WTC11 (cell line): ENCODE results near the gene CLEC2A. TPM values are rescaled to one million over a fixed set of nuclear protein-coding genes. Genes with fewer than 3 reads are reported as not detected.

Experiments
- ATAC-seq: fragments of 200-7000 bp; cut with Tn5 transposase; 2 replicates; pipeline ENCODE4 v1.10.0; 2021; ENCODE audit warnings: mild to moderate bottlenecking, moderate library complexity
- CTCF ChIA-PET: fragments of 300-600 bp; sonication (Branson Sonifier 250); formaldehyde crosslinking; loops from one replicate; lab custom pipeline; 2021; ENCODE audit warnings: antibody characterized with exemption; lab: Charles Lee
- POLR2A ChIA-PET: fragments of 350-600 bp; sonication (Branson Sonifier 250); formaldehyde crosslinking; loops from one replicate; lab custom pipeline; 2021; ENCODE audit warnings: antibody characterized with exemption; lab: Charles Lee
- DNase-seq: peaks from one replicate; pipeline ENCODE4 v3.0.0; 2021; ENCODE audit warnings: low spot score
- H3K27ac Mint-ChIP-seq: 2 replicates; pipeline ENCODE4 v1.8.0; 2021; ENCODE audit warnings: mixed read lengths
- H3K27me3 Mint-ChIP-seq: 2 replicates; pipeline ENCODE4 v1.8.0; 2021; ENCODE audit warnings: low read depth, mild to moderate bottlenecking, moderate library complexity, mixed read lengths
- H3K36me3 Mint-ChIP-seq: 2 replicates; pipeline ENCODE4 v1.8.0; 2021; ENCODE audit warnings: mixed read lengths
- H3K4me1 Mint-ChIP-seq: 2 replicates; pipeline ENCODE4 v1.8.0; 2022; ENCODE audit warnings: mixed read lengths
- H3K4me3 Mint-ChIP-seq: 2 replicates; pipeline ENCODE4 v1.8.0; 2021; ENCODE audit warnings: mild to moderate bottlenecking, moderate library complexity, mixed read lengths
- H3K9me3 Mint-ChIP-seq: 2 replicates; pipeline ENCODE4 v1.8.0; 2021; ENCODE audit warnings: mixed read lengths
- CREB1 ChIP-seq: sonication (generic); formaldehyde crosslinking; IDR thresholded peaks from 2 replicates; pipeline ENCODE4 v1.8.0; 2023; ENCODE audit warnings: mild to moderate bottlenecking, missing genetic modification reagents
- ESRRA ChIP-seq: sonication (generic); formaldehyde crosslinking; IDR thresholded peaks from 2 replicates; pipeline ENCODE4 v1.8.1; 2022; ENCODE audit warnings: mild to moderate bottlenecking, missing genetic modification reagents, borderline replicate concordance
- ETV6 ChIP-seq: sonication (generic); formaldehyde crosslinking; IDR thresholded peaks from 2 replicates; pipeline ENCODE4 v1.8.1; 2022; ENCODE audit warnings: mild to moderate bottlenecking, missing genetic modification reagents
- FOXK1 ChIP-seq: sonication (generic); formaldehyde crosslinking; IDR thresholded peaks from 2 replicates; pipeline ENCODE4 v1.8.0; 2022; ENCODE audit warnings: mild to moderate bottlenecking, moderate library complexity, missing genetic modification reagents
- GABPB1 ChIP-seq: sonication (generic); formaldehyde crosslinking; IDR thresholded peaks from 2 replicates; pipeline ENCODE4 v1.8.1; 2023; ENCODE audit warnings: mild to moderate bottlenecking, missing genetic modification reagents
- HMGA2 ChIP-seq: fragments of 250-450 bp; sonication (Bioruptor Pico); IDR thresholded peaks from 2 replicates; pipeline ENCODE4 v1.4.0; 2021; ENCODE audit warnings: mild to moderate bottlenecking, moderate library complexity
- NFYB ChIP-seq: sonication (generic); formaldehyde crosslinking; conservative IDR thresholded peaks from 2 replicates; pipeline ENCODE4 v1.8.0; 2022; ENCODE audit warnings: low read depth, missing genetic modification reagents
- NR3C1 ChIP-seq: sonication (generic); formaldehyde crosslinking; conservative IDR thresholded peaks from 2 replicates; pipeline ENCODE4 v1.8.1; 2023; ENCODE audit warnings: low read depth, mild to moderate bottlenecking, missing genetic modification reagents
- SP1 ChIP-seq: sonication (generic); formaldehyde crosslinking; conservative IDR thresholded peaks from 2 replicates; pipeline ENCODE4 v1.8.1; 2022; ENCODE audit warnings: missing genetic modification reagents
- ZBTB21 ChIP-seq: sonication (generic); formaldehyde crosslinking; IDR thresholded peaks from 2 replicates; pipeline ENCODE4 v1.8.1; 2023; ENCODE audit warnings: mild to moderate bottlenecking, missing genetic modification reagents, borderline replicate concordance
- ZNF138 ChIP-seq: sonication (generic); formaldehyde crosslinking; conservative IDR thresholded peaks from 2 replicates; pipeline ENCODE4 v1.8.1; 2022; ENCODE audit warnings: mild to moderate bottlenecking, moderate library complexity, missing genetic modification reagents
- ZNF317 ChIP-seq: sonication (generic); formaldehyde crosslinking; IDR thresholded peaks from 2 replicates; pipeline ENCODE4 v1.8.1; 2023; ENCODE audit warnings: low read depth, mild to moderate bottlenecking, moderate library complexity, missing genetic modification reagents, borderline replicate concordance
- ZNF416 ChIP-seq: fragments of 250-450 bp; sonication (Bioruptor Pico); IDR thresholded peaks from 2 replicates; pipeline ENCODE4 v1.9.0; 2021; ENCODE audit warnings: mild to moderate bottlenecking, inconsistent platforms
- total RNA-seq: library from RNA; stranded (reverse); gene quantifications from 3 replicates; pipeline ENCODE4 v1.2.3, GENCODE V29; 2021
- TF ChIP-seq, protein P1 (sequence below): fragments of 250-450 bp; sonication (Bioruptor Pico); IDR thresholded peaks from 2 replicates; pipeline ENCODE4 v1.9.0; 2021; ENCODE audit warnings: mild to moderate bottlenecking
- TF ChIP-seq, protein P2 (sequence below): sonication (generic); formaldehyde crosslinking; IDR thresholded peaks from 2 replicates; pipeline ENCODE4 v1.8.1; 2023; ENCODE audit warnings: mild to moderate bottlenecking, missing genetic modification reagents, borderline replicate concordance
- TF ChIP-seq, protein P3 (sequence below): fragments of 250-450 bp; sonication (Bioruptor Pico); IDR thresholded peaks from 2 replicates; pipeline ENCODE4 v2.1.2; 2022; ENCODE audit warnings: mild to moderate bottlenecking, moderate library complexity
- TF ChIP-seq, protein P4 (sequence below): sonication (generic); formaldehyde crosslinking; IDR thresholded peaks from 2 replicates; pipeline ENCODE4 v1.8.1; 2023; ENCODE audit warnings: mild to moderate bottlenecking, missing genetic modification reagents
- TF ChIP-seq, protein P5 (sequence below): sonication (generic); formaldehyde crosslinking; IDR thresholded peaks from 2 replicates; pipeline ENCODE4 v1.8.1; 2023; ENCODE audit warnings: mild to moderate bottlenecking, missing genetic modification reagents, moderate library complexity
- TF ChIP-seq, protein P6 (sequence below): sonication (generic); formaldehyde crosslinking; IDR thresholded peaks from 2 replicates; pipeline ENCODE4 v1.8.0; 2023; ENCODE audit warnings: mild to moderate bottlenecking, missing genetic modification reagents
- TF ChIP-seq, protein P7 (sequence below): sonication (generic); formaldehyde crosslinking; IDR thresholded peaks from 2 replicates; pipeline ENCODE4 v1.8.1; 2023; ENCODE audit warnings: mild to moderate bottlenecking, missing genetic modification reagents

CLEC2A gene
- total RNA-seq, 1 experiment from 2014 or later = 3.5 TPM

DNA sequence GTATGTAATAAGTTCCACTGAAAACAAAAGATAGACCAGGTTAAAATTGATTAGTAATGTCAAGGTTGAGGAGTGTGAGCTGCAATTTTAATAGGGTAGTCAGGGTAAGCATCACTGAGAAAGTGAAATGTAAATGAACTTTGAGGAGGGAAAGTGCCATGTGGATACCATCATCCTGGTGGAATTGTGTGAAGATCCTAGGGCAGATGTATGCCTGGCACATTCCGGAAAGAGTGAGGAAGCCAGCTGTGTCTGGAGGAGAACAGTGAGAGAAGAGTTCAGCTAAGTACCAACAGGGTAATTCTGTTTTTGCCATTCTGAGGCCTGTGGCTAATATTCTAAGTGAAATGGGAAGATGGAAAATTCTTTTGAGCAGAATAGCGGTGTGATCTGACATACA lies 2.9 kb upstream of the CLEC2A start (continued):
- TF ChIP-seq, protein P1, sequence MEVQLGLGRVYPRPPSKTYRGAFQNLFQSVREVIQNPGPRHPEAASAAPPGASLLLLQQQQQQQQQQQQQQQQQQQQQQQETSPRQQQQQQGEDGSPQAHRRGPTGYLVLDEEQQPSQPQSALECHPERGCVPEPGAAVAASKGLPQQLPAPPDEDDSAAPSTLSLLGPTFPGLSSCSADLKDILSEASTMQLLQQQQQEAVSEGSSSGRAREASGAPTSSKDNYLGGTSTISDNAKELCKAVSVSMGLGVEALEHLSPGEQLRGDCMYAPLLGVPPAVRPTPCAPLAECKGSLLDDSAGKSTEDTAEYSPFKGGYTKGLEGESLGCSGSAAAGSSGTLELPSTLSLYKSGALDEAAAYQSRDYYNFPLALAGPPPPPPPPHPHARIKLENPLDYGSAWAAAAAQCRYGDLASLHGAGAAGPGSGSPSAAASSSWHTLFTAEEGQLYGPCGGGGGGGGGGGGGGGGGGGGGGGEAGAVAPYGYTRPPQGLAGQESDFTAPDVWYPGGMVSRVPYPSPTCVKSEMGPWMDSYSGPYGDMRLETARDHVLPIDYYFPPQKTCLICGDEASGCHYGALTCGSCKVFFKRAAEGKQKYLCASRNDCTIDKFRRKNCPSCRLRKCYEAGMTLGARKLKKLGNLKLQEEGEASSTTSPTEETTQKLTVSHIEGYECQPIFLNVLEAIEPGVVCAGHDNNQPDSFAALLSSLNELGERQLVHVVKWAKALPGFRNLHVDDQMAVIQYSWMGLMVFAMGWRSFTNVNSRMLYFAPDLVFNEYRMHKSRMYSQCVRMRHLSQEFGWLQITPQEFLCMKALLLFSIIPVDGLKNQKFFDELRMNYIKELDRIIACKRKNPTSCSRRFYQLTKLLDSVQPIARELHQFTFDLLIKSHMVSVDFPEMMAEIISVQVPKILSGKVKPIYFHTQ (CRISPR knock-in tag) = no peak
- TF ChIP-seq, protein P2, sequence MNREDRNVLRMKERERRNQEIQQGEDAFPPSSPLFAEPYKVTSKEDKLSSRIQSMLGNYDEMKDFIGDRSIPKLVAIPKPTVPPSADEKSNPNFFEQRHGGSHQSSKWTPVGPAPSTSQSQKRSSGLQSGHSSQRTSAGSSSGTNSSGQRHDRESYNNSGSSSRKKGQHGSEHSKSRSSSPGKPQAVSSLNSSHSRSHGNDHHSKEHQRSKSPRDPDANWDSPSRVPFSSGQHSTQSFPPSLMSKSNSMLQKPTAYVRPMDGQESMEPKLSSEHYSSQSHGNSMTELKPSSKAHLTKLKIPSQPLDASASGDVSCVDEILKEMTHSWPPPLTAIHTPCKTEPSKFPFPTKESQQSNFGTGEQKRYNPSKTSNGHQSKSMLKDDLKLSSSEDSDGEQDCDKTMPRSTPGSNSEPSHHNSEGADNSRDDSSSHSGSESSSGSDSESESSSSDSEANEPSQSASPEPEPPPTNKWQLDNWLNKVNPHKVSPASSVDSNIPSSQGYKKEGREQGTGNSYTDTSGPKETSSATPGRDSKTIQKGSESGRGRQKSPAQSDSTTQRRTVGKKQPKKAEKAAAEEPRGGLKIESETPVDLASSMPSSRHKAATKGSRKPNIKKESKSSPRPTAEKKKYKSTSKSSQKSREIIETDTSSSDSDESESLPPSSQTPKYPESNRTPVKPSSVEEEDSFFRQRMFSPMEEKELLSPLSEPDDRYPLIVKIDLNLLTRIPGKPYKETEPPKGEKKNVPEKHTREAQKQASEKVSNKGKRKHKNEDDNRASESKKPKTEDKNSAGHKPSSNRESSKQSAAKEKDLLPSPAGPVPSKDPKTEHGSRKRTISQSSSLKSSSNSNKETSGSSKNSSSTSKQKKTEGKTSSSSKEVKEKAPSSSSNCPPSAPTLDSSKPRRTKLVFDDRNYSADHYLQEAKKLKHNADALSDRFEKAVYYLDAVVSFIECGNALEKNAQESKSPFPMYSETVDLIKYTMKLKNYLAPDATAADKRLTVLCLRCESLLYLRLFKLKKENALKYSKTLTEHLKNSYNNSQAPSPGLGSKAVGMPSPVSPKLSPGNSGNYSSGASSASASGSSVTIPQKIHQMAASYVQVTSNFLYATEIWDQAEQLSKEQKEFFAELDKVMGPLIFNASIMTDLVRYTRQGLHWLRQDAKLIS (CRISPR knock-in tag) = no peak
- TF ChIP-seq FOXK1 (CRISPR knock-in tag) (no peak), ETV6 (no peak), NR3C1 (CRISPR knock-in tag) (no peak), ZNF416 (CRISPR knock-in tag) (no peak), GABPB1 (CRISPR knock-in tag) (no peak), SP1 (CRISPR knock-in tag) (no peak)
- TF ChIP-seq, protein P3, sequence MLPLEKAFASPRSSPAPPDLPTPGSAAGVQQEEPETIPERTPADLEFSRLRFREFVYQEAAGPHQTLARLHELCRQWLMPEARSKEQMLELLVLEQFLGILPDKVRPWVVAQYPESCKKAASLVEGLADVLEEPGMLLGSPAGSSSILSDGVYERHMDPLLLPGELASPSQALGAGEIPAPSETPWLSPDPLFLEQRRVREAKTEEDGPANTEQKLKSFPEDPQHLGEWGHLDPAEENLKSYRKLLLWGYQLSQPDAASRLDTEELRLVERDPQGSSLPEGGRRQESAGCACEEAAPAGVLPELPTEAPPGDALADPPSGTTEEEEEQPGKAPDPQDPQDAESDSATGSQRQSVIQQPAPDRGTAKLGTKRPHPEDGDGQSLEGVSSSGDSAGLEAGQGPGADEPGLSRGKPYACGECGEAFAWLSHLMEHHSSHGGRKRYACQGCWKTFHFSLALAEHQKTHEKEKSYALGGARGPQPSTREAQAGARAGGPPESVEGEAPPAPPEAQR (CRISPR knock-in tag) = no peak
- TF ChIP-seq, all 79 proteins: peak for 0

DNA sequence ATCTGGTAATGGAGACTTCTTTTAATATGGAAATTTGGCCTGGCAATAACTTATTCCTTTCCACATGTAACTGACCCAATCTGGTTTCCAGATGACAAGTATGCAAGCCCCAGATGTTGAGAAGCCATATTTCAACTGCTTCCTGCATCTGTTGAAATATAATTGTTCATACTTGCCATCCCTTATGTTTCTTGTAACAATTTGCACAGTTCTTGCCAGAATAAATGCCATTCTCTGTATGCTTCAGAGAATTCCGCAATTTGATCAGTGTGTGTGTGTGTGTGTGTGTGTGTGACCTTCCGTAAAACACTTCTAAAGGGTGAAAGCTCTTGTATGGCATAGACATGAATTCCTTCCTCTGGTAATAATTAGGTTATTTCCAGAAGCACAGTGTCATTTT lies 1.8 kb upstream of the CLEC2A start:
- no peak overlapping the region for H3K27ac Mint-ChIP-seq
- H3K4me3 Mint-ChIP-seq = no peak overlapping the region
- no peak for DNase-seq
- no peaks in the 10 kb centered on the region for H3K9me3 Mint-ChIP-seq
- ChIA-PET POLR2A (no interaction called here), CTCF (no interaction called here)
- no peak for ATAC-seq
- no peaks in the 10 kb centered on the region; the same call in 1 of the 2 replicates for H3K27me3 Mint-ChIP-seq
- H3K4me1 Mint-ChIP-seq = no peaks in the 10 kb centered on the region
- H3K36me3 Mint-ChIP-seq = no peaks in the 10 kb centered on the region
- no peak for TF ChIP-seq NFYB
- TF ChIP-seq, protein P4, sequence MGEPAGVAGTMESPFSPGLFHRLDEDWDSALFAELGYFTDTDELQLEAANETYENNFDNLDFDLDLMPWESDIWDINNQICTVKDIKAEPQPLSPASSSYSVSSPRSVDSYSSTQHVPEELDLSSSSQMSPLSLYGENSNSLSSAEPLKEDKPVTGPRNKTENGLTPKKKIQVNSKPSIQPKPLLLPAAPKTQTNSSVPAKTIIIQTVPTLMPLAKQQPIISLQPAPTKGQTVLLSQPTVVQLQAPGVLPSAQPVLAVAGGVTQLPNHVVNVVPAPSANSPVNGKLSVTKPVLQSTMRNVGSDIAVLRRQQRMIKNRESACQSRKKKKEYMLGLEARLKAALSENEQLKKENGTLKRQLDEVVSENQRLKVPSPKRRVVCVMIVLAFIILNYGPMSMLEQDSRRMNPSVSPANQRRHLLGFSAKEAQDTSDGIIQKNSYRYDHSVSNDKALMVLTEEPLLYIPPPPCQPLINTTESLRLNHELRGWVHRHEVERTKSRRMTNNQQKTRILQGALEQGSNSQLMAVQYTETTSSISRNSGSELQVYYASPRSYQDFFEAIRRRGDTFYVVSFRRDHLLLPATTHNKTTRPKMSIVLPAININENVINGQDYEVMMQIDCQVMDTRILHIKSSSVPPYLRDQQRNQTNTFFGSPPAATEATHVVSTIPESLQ (CRISPR knock-in tag) = no peak
- no peak for TF ChIP-seq HMGA2 (CRISPR knock-in tag)
- TF ChIP-seq CREB1 (CRISPR knock-in tag) = no peak
- TF ChIP-seq GABPB1 (CRISPR knock-in tag) = no peak
- TF ChIP-seq ESRRA (CRISPR knock-in tag) = no peak
- TF ChIP-seq ZBTB21 (CRISPR knock-in tag) = no peak
- TF ChIP-seq, protein P5, sequence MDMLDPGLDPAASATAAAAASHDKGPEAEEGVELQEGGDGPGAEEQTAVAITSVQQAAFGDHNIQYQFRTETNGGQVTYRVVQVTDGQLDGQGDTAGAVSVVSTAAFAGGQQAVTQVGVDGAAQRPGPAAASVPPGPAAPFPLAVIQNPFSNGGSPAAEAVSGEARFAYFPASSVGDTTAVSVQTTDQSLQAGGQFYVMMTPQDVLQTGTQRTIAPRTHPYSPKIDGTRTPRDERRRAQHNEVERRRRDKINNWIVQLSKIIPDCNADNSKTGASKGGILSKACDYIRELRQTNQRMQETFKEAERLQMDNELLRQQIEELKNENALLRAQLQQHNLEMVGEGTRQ (CRISPR knock-in tag) = no peak
- TF ChIP-seq ZNF138 (CRISPR knock-in tag) = no peak
- TF ChIP-seq, protein P6, sequence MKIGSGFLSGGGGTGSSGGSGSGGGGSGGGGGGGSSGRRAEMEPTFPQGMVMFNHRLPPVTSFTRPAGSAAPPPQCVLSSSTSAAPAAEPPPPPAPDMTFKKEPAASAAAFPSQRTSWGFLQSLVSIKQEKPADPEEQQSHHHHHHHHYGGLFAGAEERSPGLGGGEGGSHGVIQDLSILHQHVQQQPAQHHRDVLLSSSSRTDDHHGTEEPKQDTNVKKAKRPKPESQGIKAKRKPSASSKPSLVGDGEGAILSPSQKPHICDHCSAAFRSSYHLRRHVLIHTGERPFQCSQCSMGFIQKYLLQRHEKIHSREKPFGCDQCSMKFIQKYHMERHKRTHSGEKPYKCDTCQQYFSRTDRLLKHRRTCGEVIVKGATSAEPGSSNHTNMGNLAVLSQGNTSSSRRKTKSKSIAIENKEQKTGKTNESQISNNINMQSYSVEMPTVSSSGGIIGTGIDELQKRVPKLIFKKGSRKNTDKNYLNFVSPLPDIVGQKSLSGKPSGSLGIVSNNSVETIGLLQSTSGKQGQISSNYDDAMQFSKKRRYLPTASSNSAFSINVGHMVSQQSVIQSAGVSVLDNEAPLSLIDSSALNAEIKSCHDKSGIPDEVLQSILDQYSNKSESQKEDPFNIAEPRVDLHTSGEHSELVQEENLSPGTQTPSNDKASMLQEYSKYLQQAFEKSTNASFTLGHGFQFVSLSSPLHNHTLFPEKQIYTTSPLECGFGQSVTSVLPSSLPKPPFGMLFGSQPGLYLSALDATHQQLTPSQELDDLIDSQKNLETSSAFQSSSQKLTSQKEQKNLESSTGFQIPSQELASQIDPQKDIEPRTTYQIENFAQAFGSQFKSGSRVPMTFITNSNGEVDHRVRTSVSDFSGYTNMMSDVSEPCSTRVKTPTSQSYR (CRISPR knock-in tag) = no peak
- TF ChIP-seq ZNF317 (CRISPR knock-in tag) = no peak
- TF ChIP-seq, protein P7, sequence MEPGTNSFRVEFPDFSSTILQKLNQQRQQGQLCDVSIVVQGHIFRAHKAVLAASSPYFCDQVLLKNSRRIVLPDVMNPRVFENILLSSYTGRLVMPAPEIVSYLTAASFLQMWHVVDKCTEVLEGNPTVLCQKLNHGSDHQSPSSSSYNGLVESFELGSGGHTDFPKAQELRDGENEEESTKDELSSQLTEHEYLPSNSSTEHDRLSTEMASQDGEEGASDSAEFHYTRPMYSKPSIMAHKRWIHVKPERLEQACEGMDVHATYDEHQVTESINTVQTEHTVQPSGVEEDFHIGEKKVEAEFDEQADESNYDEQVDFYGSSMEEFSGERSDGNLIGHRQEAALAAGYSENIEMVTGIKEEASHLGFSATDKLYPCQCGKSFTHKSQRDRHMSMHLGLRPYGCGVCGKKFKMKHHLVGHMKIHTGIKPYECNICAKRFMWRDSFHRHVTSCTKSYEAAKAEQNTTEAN (CRISPR knock-in tag) = no peak
- no peak for TF ChIP-seq FOXK1 (CRISPR knock-in tag)
